Left ventricle myocardium superior (tissue), 1 donor: ENCODE measurements around the gene DHRS9. TPM values are rescaled to one million over a fixed set of nuclear protein-coding genes. Genes with fewer than 3 reads are reported as not detected.

Experiments used
- ATAC-seq: fragments of 200-7000 bp; cut with Tn5 transposase; one replicate; pipeline ENCODE4 v1.9.1; 2020; ENCODE audit warnings: mild to moderate bottlenecking, moderate library complexity
- DNase-seq: peaks from one replicate; pipeline ENCODE4 v3.0.0-alpha.2; 2020
- intact Hi-C: fragments of 100-400 bp; cut with micrococcal nuclease; formaldehyde crosslinking; loops from one replicate; pipeline ENCODE4 v1.11.0; 2022
- long read RNA-seq: library from polyadenylated mRNA; unstranded; transcript quantifications from one replicate; pipeline ENCODE4 v2.0.0, GENCODE V29; 2021
- total RNA-seq: library from RNA; stranded (reverse); fragmentation: NEBNext Ultra II Directional; extraction: Animal tissue kit (Norgen Biotek cat#: 25700); gene quantifications from one replicate; pipeline ENCODE4 v1.2.1, GENCODE V29; 2021
- donor health status: DM: no; HTN: yes; CAD: no; lungs with severe emphysema.

Gene DHRS9
- 0.74 TPM for total RNA-seq
- long read RNA-seq = 0 reads

GRCh38 chr2:169069341-169069740 lies at the start of gene DHRS9:
DHRS9 (plus strand) TSS chr2:169069563; CDS start chr2:169081582, 12,019 bp downstream.
- no peak for DNase-seq
- intact Hi-C loops = no loop called here
- ATAC-seq = no peak

GRCh38 chr2:169023161-169023560 lies 46.2 kb upstream of the DHRS9 start:
- no peak for ATAC-seq
- DNase-seq = no peak
- intact Hi-C loops = no loop called here

- intact Hi-C loops = no loop called here
- ATAC-seq (no peak), DNase-seq (no peak)
Observed at GRCh38 chr2:169026056-169026455, 43.3 kb upstream of the DHRS9 start.

- ATAC-seq (no peak), DNase-seq (no peak)
- intact Hi-C loops = no loop called here
Observed at GRCh38 chr2:169027234-169027633, 42.1 kb upstream of the DHRS9 start.

GRCh38 chr2:169029341-169029740 lies 40.0 kb upstream of the DHRS9 start:
- ATAC-seq = peak; percentile 48
- intact Hi-C loops = no loop called here
- DNase-seq = no peak

GRCh38 chr2:169031202-169031601 lies 38.2 kb upstream of the DHRS9 start, which contains the start of gene ABCB11:
ABCB11 (minus strand) TSS chr2:169031324; CDS start chr2:169018125, 13,199 bp downstream.
- ATAC-seq (no peak), DNase-seq (no peak)
- intact Hi-C loops = no loop called here

- ATAC-seq (no peak), DNase-seq (no peak)
- intact Hi-C loops = no loop called here
Observed at GRCh38 chr2:169034256-169034655, 35.1 kb upstream of the DHRS9 start.

- no peak for DNase-seq
- intact Hi-C loops = no loop called here
- ATAC-seq = no peak
Observed at GRCh38 chr2:169034984-169035544, 34.3 kb upstream of the DHRS9 start.

GRCh38 chr2:169035887-169036286 lies 33.5 kb upstream of the DHRS9 start:
- ATAC-seq (no peak), DNase-seq (no peak)
- intact Hi-C loops = no loop called here

- ATAC-seq = no peak
- no peak for DNase-seq
- intact Hi-C loops = no loop called here
Observed at GRCh38 chr2:169036736-169037440, 32.5 kb upstream of the DHRS9 start.

GRCh38 chr2:169038338-169038757 lies 31.0 kb upstream of the DHRS9 start:
- intact Hi-C loops = no loop called here
- ATAC-seq (no peak), DNase-seq (no peak)

GRCh38 chr2:169039702-169040101 lies 29.7 kb upstream of the DHRS9 start:
- DNase-seq = no peak
- intact Hi-C loops = no loop called here
- no peak for ATAC-seq

GRCh38 chr2:169041594-169041993 lies 27.8 kb upstream of the DHRS9 start:
- no peak for DNase-seq
- ATAC-seq = no peak
- intact Hi-C loops = no loop called here

GRCh38 chr2:169042856-169043255 lies 26.5 kb upstream of the DHRS9 start:
- no peak for ATAC-seq
- intact Hi-C loops = no loop called here
- no peak for DNase-seq

- no peak for DNase-seq
- ATAC-seq = no peak
- intact Hi-C loops = no loop called here
Observed at GRCh38 chr2:169046440-169047151, 22.8 kb upstream of the DHRS9 start.

GRCh38 chr2:169047256-169048250 lies 21.8 kb upstream of the DHRS9 start:
- peak; percentile 35 for ATAC-seq
- intact Hi-C loops = no loop called here
- DNase-seq = no peak

- no peak for DNase-seq
- no peak for ATAC-seq
- intact Hi-C loops = no loop called here
Observed at GRCh38 chr2:169049142-169049541, 20.2 kb upstream of the DHRS9 start.

GRCh38 chr2:169050476-169051240 lies 18.7 kb upstream of the DHRS9 start:
- intact Hi-C loops = no loop called here
- DNase-seq (no peak), ATAC-seq (no peak)
